Adrenal gland (tissue), 5 donors: ENCODE data around the gene KIT.

Source experiments
- POLR2A ChIP-seq, 2 donors: fragments of 450-650 bp; IDR thresholded peaks; one replicate each; pipeline ENCODE4 v1.6.1; 2017; ENCODE audit warnings: antibody characterized with exemption in 2 of 2, mild to moderate bottlenecking in 2 of 2, moderate library complexity in 1 of 2
- TF ChIP-seq, protein P1 (sequence below), 6 experiments: fragments of 450-650 bp in 4 of 6; fragments of 200-600 bp in 2 of 6; sonication (generic) in 1 of 6; IDR thresholded peaks; 1 replicate in 5 of 6; 2 replicates in 1 of 6; pipeline versions ENCODE4 v1.5.1 to v1.8.0; 2016 to 2021; ENCODE audit warnings: antibody characterized with exemption in 6 of 6, mild to moderate bottlenecking in 2 of 6, moderate library complexity in 1 of 6
- donor health status: DM: no; HTN: no; CAD: no.

DNA sequence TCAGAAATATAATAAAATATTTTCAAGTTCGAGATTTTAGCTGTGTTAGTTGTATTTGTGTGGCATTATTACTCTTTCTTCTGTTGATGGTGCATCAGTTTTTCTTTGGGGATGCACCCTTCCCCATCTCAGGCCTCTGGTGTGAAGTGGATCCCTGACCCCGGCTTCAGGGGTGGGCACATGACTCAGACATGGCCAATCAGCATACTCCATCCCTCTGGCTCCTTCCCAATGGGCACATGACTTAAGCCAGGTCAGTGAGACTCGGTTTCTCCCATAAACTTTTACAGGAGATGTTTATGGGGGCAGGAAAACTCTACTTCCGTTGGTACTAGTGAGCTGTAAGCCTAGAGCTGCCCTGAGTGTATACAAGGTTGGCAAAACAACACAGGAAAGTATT is 3.0 kb upstream of the KIT start:
- TF ChIP-seq, protein P1, sequence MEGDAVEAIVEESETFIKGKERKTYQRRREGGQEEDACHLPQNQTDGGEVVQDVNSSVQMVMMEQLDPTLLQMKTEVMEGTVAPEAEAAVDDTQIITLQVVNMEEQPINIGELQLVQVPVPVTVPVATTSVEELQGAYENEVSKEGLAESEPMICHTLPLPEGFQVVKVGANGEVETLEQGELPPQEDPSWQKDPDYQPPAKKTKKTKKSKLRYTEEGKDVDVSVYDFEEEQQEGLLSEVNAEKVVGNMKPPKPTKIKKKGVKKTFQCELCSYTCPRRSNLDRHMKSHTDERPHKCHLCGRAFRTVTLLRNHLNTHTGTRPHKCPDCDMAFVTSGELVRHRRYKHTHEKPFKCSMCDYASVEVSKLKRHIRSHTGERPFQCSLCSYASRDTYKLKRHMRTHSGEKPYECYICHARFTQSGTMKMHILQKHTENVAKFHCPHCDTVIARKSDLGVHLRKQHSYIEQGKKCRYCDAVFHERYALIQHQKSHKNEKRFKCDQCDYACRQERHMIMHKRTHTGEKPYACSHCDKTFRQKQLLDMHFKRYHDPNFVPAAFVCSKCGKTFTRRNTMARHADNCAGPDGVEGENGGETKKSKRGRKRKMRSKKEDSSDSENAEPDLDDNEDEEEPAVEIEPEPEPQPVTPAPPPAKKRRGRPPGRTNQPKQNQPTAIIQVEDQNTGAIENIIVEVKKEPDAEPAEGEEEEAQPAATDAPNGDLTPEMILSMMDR (IDR thresholded peaks at IDR 0.05): no peak
- TF ChIP-seq POLR2A (IDR thresholded peaks at IDR 0.05): no peak
